Nephron (organoid): Measurements from ENCODE around the gene PALD1.

ENCODE experiments used
- H3K27ac Mint-ChIP-seq, 3 experiments: 2 replicates each; pipeline ENCODE4 v1.8.0; 2020; ENCODE audit warnings: mixed read lengths in 3 of 3, mild to moderate bottlenecking in 2 of 3, moderate library complexity in 1 of 3
- H3K27me3 Mint-ChIP-seq: 2 replicates; pipeline ENCODE4 v1.8.0; 2021; ENCODE audit warnings: low read depth, mild to moderate bottlenecking, moderate library complexity, mixed read lengths
- H3K36me3 Mint-ChIP-seq: 2 replicates; pipeline ENCODE4 v1.8.0; 2020; ENCODE audit warnings: low read depth, mixed read lengths
- H3K4me1 Mint-ChIP-seq: 2 replicates; pipeline ENCODE4 v1.8.0; 2020; ENCODE audit warnings: mixed read lengths
- H3K4me3 Mint-ChIP-seq, 3 experiments: 2 replicates each; pipeline ENCODE4 v1.8.0; 2020; ENCODE audit warnings: mild to moderate bottlenecking in 3 of 3, mixed read lengths in 3 of 3, moderate library complexity in 2 of 3
- H3K9me3 Mint-ChIP-seq: 2 replicates; pipeline ENCODE4 v1.8.0; 2020; ENCODE audit warnings: mixed read lengths
- TF ChIP-seq, protein P1 (sequence below), 3 experiments: fragments of 200-600 bp; sonication (generic); IDR thresholded peaks; one replicate each; pipeline ENCODE4 v1.5.0; 2021; ENCODE audit warnings: antibody characterized with exemption in 3 of 3; ENCODE audit not compliant: unreplicated experiment in 3 of 3

Gene PALD1

DNA sequence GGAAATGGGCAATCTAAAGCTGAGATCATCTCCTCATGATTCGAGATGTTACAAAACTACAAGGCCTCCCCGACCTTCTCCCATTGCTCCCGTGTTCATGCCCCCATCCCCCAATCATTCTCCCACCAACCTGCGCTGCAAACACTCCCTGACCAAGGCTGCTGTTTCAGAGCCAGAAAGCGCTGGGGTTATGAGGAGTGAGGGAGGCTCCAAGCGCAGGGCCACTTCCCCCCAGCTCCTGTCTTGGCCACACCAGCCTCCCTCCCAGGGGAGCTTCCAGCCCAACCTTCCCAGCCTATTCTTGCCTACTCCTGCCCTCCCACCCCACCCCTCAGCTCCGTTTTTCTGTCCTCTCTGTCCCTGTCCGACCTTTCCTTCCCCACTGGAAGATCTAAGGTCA is 22.4 kb upstream of the PALD1 start:
- peaks cover 61% of the 10 kb centered on the region for H3K27me3 Mint-ChIP-seq
- H3K4me1 Mint-ChIP-seq, result peaks cover 10% of the 10 kb centered on the region
- no peak overlapping the region for H3K27ac Mint-ChIP-seq
- no peak overlapping the region for H3K4me3 Mint-ChIP-seq
- no peaks in the 10 kb centered on the region for H3K36me3 Mint-ChIP-seq
- TF ChIP-seq, protein P1, sequence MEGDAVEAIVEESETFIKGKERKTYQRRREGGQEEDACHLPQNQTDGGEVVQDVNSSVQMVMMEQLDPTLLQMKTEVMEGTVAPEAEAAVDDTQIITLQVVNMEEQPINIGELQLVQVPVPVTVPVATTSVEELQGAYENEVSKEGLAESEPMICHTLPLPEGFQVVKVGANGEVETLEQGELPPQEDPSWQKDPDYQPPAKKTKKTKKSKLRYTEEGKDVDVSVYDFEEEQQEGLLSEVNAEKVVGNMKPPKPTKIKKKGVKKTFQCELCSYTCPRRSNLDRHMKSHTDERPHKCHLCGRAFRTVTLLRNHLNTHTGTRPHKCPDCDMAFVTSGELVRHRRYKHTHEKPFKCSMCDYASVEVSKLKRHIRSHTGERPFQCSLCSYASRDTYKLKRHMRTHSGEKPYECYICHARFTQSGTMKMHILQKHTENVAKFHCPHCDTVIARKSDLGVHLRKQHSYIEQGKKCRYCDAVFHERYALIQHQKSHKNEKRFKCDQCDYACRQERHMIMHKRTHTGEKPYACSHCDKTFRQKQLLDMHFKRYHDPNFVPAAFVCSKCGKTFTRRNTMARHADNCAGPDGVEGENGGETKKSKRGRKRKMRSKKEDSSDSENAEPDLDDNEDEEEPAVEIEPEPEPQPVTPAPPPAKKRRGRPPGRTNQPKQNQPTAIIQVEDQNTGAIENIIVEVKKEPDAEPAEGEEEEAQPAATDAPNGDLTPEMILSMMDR (IDR thresholded peaks at IDR 0.05; ENCODE audit: unreplicated experiment in 3 of 3), result no peak
- H3K9me3 Mint-ChIP-seq, result no peaks in the 10 kb centered on the region

DNA sequence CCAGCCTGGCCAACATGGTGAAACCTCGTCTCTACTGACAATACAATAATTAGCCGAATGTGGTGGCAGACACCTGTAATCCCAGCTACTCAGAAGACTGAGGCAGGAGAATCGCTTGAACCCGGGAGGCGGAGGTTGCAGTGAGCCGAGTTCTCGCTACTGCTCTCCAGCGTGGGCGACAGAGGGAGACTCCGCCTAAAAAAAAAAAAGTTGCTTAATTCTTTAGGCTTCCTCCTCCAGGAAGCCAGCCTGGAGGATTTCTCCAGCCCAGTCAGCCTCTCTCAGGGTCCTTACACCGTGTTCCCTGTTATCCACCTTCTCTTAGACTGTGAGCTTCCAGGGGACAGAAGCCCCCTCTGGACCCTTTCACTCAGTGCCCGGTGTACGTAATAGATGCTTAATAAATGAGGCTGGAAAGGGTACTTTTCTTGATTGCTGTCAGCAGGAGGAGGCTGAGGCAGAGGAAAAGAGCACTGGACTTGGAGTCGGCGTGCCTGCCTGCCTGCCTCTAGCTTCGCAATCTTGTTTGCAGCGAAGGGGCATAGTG is 20.7 kb upstream of the PALD1 start:
- Mint-ChIP-seq H3K4me1 (peaks cover 10% of the 10 kb centered on the region), H3K27ac (no peak overlapping the region), H3K4me3 (peak overlapping the region in 1 of 3 experiments; percentile 41), H3K27me3 (peaks cover 71% of the 10 kb centered on the region), H3K36me3 (no peaks in the 10 kb centered on the region), H3K9me3 (no peaks in the 10 kb centered on the region)
- TF ChIP-seq, protein P1 (IDR thresholded peaks at IDR 0.05; ENCODE audit: unreplicated experiment in 3 of 3), result no peak

DNA sequence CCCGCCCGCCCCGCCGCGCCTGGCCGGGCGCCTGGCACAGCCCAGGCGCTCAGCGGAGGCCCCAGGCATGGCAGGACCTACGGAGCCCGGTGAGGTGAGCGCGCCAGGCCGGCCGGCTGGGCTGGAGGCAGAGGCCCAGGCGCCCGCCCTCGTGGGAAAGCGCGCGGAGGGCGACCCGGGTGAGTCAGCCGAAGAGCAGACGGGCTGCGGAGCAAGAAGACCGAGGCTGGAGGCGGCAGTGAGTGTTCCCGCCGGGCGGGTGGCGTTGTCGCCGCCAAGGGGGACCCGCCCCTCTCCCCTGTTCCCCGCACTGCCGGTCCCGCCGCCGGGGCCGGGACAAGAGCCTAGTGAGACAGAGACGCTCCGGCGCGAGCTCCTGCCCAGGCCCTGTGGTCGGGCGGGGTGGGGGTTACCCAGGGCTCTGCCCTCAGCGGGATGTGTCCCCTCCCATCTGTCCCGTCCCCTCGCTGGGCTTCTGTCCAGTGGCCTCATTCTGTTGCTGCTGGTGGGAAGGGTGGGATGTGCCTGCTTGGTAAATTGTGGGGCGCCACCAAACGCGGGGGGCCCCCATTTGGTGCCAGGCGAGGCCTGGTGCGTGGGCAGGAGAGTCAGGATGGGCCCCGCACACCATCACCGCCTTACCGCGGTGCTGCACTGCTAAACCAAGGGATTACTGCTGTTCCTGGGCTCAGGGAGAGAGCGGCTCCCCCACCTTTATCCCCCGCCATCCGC is 20.1 kb upstream of the PALD1 start:
- Mint-ChIP-seq H3K27me3 (peaks cover 72% of the 10 kb centered on the region), H3K27ac (no peak overlapping the region)

DNA sequence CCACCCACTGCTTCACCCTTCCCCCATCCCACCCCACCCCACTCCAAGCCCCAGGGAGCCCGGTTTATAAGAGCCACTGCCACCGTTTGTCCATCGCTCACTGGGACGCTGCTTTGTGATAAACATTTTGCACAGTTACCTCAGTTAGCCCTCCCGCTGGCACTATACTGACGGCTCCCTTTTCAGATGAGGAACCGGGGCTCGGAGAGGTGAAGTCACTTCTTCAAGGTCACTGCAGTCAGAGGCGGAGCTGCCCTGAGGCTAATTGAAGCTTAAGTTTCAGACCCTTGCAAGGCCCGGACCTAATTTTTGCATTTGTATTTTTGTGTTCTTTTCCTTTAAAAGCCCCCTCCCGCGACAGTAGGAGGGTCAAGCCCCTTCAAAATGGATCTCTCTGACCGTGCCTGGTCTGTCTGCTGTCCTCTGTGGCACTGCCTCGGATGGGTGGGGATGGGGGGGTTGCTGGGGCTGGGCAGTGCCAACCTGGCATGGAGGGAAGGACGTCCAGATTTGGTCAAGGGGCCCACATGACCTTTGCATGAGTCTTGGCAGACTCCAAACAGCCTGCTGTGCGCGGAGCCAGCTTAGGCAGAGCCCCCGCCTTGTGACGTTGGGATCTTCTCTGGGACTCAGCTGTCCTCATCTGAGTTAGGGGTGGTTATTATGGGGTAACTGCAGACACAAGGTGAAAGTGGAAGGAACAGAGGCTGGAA is 19.4 kb upstream of the PALD1 start:
- TF ChIP-seq, protein P1 (IDR thresholded peaks at IDR 0.05; ENCODE audit: unreplicated experiment in 3 of 3), result no peak
- no peak overlapping the region for H3K27ac Mint-ChIP-seq
- no peaks in the 10 kb centered on the region for H3K9me3 Mint-ChIP-seq
- peaks cover 10% of the 10 kb centered on the region for H3K4me1 Mint-ChIP-seq
- peaks cover 70% of the 10 kb centered on the region for H3K27me3 Mint-ChIP-seq
- no peaks in the 10 kb centered on the region for H3K36me3 Mint-ChIP-seq
- peak overlapping the region; percentile 29 to 59 (median 34) for H3K4me3 Mint-ChIP-seq

More for the DNA sequence above, 20.1 kb upstream of the PALD1 start:
- Mint-ChIP-seq H3K4me3 (peak overlapping the region in 2 of 3 experiments; percentile 55 to 68), H3K9me3 (no peaks in the 10 kb centered on the region), H3K36me3 (no peaks in the 10 kb centered on the region), H3K4me1 (peaks cover 10% of the 10 kb centered on the region)
- TF ChIP-seq, protein P1 (IDR thresholded peaks at IDR 0.05; ENCODE audit: unreplicated experiment in 3 of 3), result no peak

DNA sequence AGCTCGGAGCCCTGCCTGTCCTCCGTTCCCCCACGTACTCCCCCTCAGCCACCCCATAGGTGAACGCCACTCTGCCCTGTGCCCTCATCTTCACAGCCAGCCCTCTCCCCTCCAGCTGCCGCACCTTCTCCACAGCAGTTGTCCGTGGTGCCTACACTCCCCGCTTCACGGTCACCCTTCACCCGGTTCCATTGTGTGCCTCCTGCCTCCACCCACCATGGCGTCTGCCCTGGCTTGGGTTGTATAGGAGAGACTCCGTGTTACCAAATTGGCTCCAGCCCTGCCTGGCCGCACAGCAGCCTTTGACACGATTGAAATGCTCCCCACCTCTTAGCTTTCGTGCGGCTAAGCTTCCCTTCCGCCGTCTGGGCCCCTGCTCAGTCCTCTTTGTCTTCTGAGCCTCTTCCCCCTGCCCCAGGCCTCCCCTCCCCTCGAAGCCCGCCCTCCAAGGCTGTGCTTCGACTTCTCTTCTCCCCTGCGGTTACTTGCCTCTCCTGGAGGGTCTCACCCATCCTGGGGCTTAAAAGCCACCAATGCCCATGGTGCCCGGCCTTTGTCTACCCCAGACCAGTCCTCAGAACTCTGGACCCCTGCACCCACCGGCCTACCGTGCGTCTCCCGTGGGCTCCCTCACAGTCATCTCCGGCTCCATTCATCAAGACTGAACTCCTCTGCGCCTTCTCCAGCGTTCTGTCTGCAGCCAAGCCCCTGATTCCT is 18.6 kb upstream of the PALD1 start:
- Mint-ChIP-seq H3K4me3 (peak overlapping the region; percentile 35 to 53 (median 52)), H3K36me3 (no peaks in the 10 kb centered on the region), H3K9me3 (no peaks in the 10 kb centered on the region), H3K4me1 (peaks cover 10% of the 10 kb centered on the region), H3K27me3 (peaks cover 72% of the 10 kb centered on the region), H3K27ac (peak overlapping the region in 1 of 3 experiments; percentile 1)
- TF ChIP-seq, protein P1 (IDR thresholded peaks at IDR 0.05; ENCODE audit: unreplicated experiment in 3 of 3), result no peak
